GM23248 (cell line): ENCODE data around the gene TECPR2.

Experiments
- EZH2 ChIP-seq: fragments of 200-600 bp; sonication (generic); IDR thresholded peaks from 2 replicates; pipeline ENCODE4 v1.6.1; 2018; ENCODE audit warnings: antibody characterized with exemption, mild to moderate bottlenecking; ENCODE audit not compliant: insufficient read depth, poor library complexity, severe bottlenecking
- EZH2phosphoT487 ChIP-seq: fragments of 200-600 bp; sonication (generic); IDR thresholded peaks from 2 replicates; pipeline ENCODE4 v1.6.1; 2018; ENCODE audit warnings: antibody characterized with exemption, moderate library complexity, mild to moderate bottlenecking, low read depth; ENCODE audit not compliant: insufficient read depth

DNA sequence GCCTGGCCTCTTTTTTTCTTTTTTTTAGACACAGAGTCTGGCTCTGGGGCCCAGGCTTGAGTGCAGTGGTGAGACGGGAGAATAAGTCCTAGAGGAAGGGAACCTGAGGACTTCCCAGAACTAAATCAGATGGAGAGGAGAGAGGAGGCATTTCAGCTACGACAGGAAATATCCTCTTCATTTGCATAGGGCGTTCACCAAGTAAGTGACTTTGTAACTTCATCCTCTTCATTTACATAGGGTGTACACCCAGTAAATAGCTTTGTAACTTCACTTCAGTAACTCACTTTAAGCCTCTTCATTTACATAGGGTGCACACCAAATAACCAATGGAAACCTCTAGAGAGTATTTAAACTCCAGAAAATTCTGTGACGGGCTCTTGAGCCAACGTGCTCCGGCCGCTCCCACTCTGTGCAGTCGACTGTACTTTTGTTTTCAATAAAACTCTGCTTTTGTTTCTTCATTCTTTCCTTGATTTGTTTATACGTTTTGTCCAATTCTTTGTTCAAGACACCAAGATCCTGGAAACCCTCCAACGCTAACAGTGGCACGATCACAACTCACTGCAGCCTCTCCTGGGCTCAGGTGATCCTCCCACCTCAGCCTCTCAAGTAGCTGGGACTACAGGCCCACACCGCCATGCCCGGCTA is 168.2 kb downstream of the TECPR2 start:
- no peak for TF ChIP-seq EZH2
- TF ChIP-seq EZH2phosphoT487: no peak
